H1 (cell line): ENCODE measurements around the gene HS6ST3. TPM values are rescaled to one million over a fixed set of nuclear protein-coding genes. Genes with fewer than 3 reads are reported as not detected.

Source experiments
- ATF3 ChIP-seq: IDR thresholded peaks from 2 replicates; pipeline ENCODE4 v1.6.1; 2011; ENCODE audit warnings: low read depth, mild to moderate bottlenecking, low read length; ENCODE audit not compliant: insufficient read depth
- BACH1 ChIP-seq: IDR thresholded peaks from 2 replicates; pipeline ENCODE4 v1.6.1; 2012; ENCODE audit warnings: low read length, improper control_type of control experiment
- E2F6 ChIP-seq: IDR thresholded peaks from 2 replicates; pipeline ENCODE4 v1.6.1; 2012; ENCODE audit warnings: inconsistent platforms
- FOSL1 ChIP-seq: IDR thresholded peaks from 2 replicates; pipeline ENCODE4 v1.6.1; 2011; ENCODE audit warnings: mild to moderate bottlenecking, low read depth, low read length, moderate library complexity; ENCODE audit not compliant: insufficient read depth
- PHF8 ChIP-seq: fragments of 200-600 bp; sonication (generic); conservative IDR thresholded peaks from 2 replicates; pipeline ENCODE4 v1.7.1; 2012; ENCODE audit warnings: low read depth, mild to moderate bottlenecking, inconsistent platforms, low read length, moderate library complexity
- RNF2 ChIP-seq: fragments of 200-900, 300-1000 bp; sonication (generic); IDR thresholded peaks from 2 replicates; pipeline ENCODE4 v1.7.1; 2016; ENCODE audit warnings: borderline replicate concordance, low read depth, mild to moderate bottlenecking, antibody characterized with exemption, low read length; ENCODE audit not compliant: poor library complexity, severe bottlenecking; ENCODE audit errors: missing control alignments
- TAF1 ChIP-seq: IDR thresholded peaks from 2 replicates; pipeline ENCODE4 v1.6.1; 2011; ENCODE audit warnings: mild to moderate bottlenecking, low read depth, low read length
- polyA plus RNA-seq, 7 experiments: library from polyadenylated mRNA; depleted of rRNA in 3 of 7; stranded (reverse) in 5 of 7; unstranded in 2 of 7; fragments of >200 nt in 5 of 7; fragments of 200-250 nt in 2 of 7; gene quantifications; 1 replicate in 5 of 7; 2 replicates in 1 of 7; 4 replicates in 1 of 7; pipeline versions ENCODE4 v1.2.1 to v1.2.3, GENCODE V29; 2011 to 2013; ENCODE audit warnings: missing spikeins in 2 of 7, mixed read lengths in 2 of 7
- total RNA-seq: library from RNA; stranded (reverse); fragmentation: NEBNext Ultra II Directional; extraction: Animal tissue kit (Norgen Biotek cat#: 25700); gene quantifications from 2 replicates; pipeline ENCODE4 v1.2.1, GENCODE V29; 2021

Gene HS6ST3
- total and polyA plus RNA-seq, 2 of the 8 experiments (the other 6 are each of a cell fraction or from before 2014, with no cell fraction given) = 0.45 to 1.2 TPM

DNA sequence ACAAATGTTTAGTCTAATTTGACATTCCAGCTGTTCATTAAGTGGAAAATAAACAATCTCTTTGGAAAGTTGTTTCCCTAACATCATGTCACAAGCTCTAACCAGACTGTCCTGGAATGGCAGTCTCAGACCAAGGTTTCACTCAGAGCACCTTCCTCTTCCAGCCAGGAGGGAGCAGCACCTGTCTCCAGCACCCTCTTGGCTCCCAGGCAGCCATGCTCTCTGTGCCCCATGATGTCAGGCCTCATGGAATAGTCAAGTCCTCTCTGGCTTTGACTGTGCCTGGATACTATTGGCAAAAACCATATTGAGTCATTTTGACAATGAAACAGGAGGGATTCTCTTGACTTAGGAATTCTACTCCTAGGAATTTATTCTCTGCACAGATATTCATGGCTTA, 733.0 kb downstream of the HS6ST3 start (continued):
- TF ChIP-seq E2F6 = no peak
- TF ChIP-seq TAF1 = no peak
- TF ChIP-seq BACH1 = no peak
- no peak for TF ChIP-seq RNF2
- no peak for TF ChIP-seq PHF8
- TF ChIP-seq ATF3 = no peak
- no peak for TF ChIP-seq FOSL1
